NCI-H1417 (cell line): ENCODE measurements around the gene CCNY.
A peak's percentile ranks its signal among the peaks of the same experiment; 100 is the strongest.

ENCODE experiments used
- DNase-seq, 3 experiments: peaks; one replicate each; lab custom pipeline; 2025; lab: John Stamatoyannopoulos, UW

CCNY gene

DNA sequence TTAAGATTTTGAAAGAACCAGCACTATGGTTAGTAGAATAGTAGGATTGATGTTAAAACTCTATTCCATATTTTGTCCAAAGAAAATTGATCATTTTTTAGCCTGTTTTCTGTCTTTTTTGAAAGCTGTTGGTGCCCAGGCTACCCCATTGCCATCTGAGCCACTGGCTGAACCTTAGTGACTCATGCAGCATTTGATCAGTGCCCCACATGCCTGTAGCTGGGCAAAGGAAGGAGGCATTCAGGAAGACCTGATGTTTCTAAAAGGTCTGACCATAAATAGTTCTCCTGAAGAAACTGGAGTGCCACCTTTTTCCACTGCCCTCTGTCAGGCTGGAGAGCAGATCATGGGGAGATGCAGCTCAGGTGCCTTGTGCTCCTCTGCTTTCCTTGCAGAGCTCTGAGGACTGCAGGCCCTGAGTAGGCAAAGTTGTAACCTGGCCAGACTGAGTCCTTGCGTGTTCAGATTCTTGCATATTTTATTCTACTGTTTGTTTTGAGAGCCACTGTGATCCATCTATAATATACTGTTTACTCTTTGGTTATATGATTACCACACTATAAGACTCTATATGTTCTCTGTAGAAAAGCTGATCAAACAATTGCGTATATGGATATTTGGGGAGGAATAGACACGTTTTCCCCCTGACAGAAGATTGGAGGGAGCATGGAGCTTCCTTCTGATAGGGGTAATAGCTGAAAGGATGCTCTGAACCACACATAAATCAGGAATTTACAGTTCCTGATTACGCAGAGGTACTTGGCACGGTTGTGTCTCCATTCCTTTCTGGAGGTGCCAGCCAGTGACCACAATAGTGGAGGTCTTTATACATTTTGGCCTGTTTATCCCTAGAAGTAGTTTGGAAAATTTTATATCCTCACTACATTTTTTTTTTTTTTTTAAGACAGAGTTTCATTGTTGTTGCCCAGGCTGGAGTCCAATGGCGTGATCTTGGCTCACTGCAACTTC, 219.9 kb downstream of the CCNY start:
- no peak for DNase-seq

DNA sequence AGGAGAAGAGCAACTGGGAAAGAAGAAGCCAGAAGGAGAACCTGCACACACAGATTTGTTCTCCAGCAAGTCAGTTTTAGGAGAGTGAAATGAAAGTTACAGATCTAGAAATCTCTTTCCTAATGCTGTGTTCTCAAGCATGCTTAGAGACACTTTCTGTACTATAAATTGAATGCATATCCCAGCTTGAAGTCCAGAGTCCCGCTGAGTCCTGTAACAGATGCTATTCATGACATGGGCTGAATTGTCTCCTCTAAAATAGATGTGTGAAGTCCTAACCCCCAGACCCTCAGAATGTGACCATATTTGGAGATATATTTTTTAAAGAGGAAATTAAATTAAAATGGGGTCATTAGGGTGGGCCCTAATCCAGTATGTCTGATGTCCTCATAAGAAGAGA, 222.0 kb downstream of the CCNY start:
- no peak for DNase-seq

DNA sequence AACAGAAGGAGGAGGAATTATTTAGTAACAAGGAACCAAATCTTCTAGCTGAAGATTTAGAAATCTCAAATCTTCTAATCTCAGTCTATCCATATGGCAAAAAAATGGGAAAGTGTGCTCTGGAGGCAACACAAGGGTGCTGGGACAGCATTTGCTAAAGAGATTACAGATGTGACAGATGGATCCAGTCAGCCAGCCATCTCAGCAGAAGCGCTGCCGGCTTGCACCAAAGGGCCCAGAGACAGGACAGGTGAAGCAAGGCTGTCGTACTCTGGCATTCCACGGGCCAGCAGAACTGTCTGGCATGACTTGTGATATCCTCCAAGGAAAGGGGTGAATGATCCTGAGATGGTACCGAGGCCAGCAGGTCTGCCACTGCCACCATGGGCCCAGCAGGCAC, 223.1 kb downstream of the CCNY start:
- DNase-seq: no peak

DNA sequence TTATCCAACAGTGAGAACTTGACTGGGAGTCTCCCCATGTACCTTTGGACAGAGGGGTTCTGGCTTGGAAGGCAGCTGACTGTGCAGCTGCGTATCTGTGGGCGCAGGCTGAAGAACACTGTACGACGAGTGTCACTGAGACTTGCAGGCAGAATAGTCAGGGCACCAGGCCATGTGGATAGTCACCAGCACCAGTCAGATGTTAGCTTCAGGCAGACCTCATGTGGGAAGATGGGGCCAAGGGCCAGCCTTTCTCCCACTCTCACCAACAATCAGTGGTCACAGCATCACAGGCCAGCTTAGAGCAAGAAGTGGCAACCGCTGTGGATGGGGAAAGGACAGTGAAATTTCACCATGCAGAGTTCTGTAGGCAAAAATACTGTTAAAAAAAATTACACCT, 225.4 kb downstream of the CCNY start:
- DNase-seq: no peak

DNA sequence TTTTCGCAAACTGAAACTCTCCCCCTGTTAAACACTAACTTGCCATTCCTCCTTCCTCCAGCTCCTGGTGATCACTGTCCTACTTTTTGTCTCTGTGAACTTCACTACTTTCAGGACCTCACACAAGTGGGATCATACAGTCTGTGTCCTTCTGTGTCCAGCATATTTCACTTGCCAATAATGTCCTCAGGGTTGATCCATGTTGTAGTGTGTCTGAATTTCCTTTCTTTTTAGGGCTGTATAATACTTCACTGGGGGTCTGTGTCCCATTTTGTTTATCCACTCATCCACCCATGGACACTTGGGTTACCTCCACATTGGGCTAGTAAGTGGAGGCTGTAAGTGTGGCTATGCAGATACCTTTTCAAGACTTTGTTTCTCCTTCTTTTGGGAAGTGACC, 226.1 kb downstream of the CCNY start:
- DNase-seq: no peak

DNA sequence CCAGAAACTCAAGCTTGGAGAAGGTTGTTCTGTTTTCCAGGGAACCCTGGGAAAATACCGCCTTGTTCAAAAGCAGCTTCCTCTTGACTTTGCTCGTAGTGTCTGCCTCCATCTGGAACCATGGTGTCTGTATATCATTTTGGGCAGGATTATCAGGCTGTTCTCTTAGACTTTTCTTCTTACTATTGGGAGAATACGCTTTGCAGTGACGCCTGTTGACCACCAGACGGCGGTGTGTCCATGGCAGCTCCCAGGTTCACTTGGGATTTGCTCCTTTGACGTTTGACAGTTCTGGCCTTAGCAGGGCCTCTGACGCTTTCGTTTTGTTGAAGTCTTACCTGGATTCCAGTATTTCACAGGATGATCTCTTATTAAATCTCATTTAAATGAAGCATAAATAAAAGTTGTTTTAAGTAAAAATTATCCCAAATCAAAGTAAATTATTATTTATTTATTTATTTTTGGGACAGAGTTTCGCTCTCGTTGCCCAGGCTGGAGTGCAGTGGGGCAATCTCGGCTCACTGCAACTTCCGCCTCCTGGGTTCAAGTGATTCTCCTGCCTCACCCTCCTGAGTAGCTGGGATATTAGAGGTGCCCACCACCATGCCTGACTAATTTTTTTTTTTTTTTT, 227.1 kb downstream of the CCNY start:
- DNase-seq: peak; percentile 2 to 57 (median 41)

DNA sequence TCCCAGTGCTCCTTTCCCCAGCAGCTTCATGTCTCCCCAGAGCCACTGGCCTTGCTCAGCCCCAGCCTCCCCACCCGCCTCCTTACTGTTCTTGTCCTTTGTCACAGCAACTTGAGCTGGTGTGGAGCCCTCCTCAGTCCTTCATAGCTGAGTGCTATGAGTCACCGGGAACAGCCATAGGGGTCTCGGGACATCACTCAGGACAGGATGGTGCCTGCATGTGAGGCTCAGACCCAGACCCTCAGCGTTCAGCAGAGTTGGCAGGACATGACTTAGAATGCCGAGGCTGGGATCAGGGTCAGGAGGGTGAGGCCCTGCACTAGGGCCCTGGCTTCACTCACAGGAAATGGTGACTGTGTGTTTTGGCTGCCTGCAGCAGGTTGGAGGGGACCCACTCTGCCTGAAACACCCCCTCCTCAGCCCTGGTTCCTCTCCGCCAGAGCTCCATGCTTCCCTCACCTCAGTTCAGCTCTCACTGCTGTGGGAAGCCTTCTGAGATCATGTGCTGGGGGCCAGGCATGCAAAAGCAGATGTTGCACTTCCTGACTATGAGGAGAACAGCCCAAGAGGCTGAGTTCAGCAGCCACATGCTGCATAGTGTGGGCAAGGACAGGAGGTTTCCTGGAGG, 228.1 kb downstream of the CCNY start:
- no peak for DNase-seq

DNA sequence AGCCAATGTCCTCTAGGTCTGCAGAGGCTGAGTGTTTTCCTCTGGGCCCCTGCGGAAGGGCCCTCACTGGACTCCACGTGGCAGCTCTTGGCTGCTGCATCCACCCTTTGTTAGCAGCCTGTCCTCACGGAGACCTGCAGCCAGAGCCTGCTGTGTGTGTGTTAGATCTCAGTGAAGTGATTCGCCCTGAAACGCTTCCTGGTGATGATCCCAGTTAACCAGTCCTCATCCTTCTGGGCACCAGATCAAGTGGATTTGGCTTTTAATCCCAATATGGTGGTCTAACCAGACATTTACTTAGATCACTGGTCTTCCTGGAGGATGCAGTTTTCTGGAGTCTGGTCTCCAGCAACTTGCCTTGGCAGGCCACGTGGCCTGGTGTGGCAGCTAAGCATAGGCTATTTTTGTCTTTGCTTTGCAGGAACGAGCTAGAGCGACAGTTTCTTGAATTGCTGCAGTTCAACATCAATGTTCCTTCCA, 229.3 kb downstream of the CCNY start:
- DNase-seq: no peak

DNA sequence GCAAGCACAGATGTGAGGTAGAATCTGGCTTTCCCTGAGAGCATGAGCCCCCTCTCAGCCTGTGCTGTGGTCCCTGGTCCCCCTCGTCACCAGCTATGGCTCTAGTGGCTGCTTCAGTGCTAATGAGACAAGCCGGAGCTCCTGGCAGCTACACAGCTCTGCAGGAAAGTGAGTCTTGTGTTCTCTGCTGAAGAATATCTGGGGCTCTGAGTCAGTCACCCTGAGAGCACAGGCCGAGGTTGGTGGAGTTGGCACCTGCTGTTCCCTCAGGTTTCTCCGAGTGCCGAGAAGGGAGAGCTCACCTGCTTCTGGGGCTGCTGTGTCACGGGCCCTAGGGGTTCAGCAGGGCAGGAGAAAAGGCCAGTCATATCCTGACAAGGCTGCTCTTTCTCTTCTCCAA, 231.6 kb downstream of the CCNY start:
- DNase-seq: no peak

DNA sequence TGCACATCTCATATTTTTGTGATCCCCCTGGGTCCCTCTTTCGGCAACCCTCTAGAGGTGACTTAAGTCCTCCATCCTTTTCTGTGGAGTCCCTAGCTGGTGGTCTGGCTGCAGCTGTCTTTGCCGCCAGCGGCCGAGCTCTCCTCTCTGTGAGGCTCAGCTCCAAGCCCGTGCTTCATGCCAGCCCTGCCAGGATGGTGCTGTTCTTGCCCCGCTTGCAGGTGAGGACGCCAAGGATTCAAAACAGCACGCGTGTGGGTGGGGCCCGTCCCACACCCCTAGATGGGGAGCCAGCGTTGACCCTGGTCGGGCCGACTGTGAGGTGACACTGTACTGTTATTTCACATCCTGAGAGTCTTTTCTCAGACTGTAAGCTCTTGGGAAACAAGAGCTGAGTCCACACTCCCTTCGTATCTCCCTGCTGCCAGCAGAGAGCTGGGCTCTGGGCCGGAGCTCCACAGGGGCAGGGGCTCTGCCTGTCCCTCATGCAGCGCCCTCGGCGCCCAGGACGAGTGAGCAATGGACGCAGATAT, 232.2 kb downstream of the CCNY start:
- no peak for DNase-seq

DNA sequence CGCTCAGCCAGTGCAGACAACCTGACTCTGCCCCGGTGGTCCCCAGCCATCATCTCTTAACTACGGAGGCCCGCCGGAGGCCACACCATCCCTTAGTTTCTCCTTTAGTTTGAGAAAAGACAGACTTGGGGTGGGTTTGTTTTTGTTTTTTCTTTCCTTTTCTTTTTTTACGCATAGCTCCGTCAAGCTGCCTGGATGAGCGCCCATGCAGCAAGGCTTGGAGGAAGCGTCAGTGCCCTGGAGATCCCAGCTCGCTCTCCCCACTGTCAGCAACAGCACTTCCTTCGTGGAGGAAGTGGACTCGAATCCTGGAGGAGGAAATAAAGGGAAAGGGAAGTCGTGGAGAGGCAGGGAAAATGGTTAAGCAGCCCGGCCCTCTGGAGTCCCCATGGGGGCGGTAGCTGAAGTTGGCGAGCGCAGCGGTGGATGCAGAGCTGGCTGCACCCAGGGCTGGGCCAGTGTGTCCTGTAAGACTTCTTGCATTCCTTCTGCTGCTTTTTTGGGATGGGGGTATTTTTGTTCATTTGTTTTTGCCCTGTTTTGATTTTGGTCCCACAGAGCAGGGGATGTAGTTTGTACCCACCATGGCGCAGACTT, 232.9 kb downstream of the CCNY start:
- DNase-seq: no peak

DNA sequence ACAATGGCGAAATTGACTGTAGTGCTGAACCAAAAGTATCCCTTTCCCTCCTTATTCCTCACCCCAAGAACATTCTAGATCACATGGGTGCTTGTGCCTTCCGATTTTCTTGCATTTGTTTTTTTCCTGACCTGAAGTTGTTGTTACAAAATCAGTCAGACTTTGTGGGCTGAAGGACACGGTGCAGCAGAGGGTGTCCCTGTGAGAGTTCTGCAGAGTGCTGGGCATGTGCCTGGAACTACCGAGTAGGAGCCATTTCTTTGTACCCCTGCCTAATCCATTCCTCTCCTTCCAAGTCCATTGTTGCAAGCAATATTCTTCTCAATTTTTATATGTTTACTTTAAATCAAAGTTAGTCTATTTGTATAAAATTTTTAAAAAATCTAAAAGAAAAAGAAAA, 233.5 kb downstream of the CCNY start:
- no peak for DNase-seq

DNA sequence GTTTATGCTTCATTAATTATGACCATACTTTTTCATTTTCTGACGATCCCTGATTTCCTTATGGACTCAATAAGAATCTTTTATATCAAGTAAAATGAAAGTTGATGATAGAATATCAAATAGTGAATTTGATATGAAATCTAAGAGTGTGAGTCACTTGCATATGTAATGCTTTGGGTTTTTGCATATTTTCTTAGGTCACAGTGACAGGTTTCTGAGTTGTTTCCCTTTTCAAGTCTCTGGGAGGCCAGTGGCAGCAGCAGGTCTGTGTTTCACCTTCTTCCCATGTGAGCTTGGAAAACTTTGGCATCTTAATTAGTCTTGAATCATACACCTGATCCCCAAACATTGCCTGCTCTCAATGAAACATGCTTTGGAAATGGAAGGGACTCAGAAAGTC, 234.1 kb downstream of the CCNY start:
- DNase-seq: no peak

DNA sequence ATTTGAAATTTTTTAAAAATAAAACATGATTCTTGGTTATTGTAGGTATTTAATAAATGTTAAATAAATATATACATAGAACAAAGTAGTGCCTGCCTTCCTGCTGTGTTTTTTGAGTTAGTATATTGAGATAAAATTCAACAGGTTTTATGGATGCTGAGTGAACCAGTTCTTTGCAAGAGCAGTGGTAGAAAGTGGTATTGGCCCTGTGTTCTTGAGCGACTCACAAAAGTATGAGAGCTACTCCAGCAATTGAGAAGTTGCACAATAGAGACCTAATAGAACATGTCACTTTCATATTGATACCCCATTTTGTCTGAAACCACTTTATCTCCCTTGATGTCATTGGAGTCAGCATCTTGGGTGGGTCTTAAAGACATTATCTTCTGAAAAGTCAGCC, 236.3 kb downstream of the CCNY start:
- no peak for DNase-seq

DNA sequence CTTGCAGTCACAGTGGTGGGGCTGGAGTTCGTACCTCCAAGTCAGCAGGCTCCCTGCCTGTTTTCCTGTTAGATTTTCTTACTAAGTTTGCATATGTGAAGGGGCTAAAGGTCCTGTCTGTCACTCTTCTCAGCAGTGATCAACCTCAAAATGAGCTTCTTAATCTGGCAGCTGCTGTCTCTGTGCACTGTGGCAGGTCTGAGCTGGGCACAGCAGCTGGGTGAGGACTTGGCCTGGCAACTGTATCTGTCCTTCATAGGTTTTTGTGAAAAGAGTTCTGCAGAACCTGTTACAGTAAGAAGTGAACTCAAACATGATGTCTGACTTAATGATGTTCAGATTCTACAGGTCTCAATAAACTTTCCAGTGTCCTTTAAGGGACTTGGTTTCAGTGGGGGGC, 237.5 kb downstream of the CCNY start:
- no peak for DNase-seq

DNA sequence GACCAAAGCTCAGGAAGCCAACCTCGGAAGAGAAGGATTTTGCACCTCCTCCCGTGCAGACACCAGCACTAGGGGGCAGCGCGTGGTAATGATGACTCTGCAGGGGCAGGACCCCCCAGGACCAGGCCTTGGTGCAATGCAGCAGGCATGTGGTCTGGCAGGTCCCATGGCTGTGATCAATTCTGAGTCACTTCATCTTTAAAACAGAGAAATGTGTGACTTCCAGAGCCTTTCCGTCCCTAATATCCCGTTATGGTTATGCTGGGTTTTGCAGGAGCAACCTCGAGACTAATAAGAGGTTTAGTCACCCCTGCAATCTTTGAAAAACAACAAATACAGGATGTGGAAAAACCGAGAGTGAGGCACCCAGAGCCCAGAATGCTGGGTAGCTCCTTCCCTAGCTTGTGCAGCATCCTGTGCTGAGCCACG, 238.6 kb downstream of the CCNY start:
- DNase-seq: no peak

DNA sequence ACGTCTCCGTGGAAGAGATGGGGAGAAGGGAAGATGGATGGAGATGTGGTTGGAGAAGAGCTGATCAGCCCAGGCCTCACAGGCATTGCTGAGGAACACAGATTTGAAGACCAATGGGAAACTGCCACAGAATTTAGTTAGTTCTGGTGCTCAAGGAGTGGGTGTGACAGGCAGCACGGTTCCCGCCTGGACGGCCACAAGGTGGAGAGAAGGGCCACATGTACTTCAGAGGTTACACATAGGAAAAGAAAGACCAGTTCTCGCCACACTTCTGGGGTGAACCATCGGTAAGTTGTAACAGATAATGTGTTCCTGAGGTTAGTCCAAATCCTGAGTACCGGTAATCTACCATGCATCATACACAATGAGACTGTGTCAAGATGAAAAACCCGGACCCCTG, 239.3 kb downstream of the CCNY start:
- no peak for DNase-seq

DNA sequence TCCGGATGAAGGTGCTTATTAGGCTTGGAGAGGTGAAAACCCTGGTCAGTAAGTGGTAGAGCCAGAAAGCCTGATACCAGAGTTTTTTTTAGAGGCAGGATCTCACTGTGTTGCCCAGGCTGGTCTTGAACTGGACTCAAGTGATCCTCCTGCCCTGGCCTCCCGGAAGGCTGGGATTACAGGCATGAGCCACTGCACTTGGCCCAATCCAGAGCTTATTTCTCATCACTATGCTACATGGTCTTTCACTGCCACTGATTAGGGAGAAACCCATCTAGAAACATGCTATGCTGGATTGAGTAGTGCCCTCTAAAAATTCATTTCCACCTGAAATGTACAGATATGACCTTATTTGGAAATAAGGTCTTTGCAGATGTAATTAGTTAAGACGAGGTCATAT, 240.4 kb downstream of the CCNY start:
- DNase-seq: no peak

DNA sequence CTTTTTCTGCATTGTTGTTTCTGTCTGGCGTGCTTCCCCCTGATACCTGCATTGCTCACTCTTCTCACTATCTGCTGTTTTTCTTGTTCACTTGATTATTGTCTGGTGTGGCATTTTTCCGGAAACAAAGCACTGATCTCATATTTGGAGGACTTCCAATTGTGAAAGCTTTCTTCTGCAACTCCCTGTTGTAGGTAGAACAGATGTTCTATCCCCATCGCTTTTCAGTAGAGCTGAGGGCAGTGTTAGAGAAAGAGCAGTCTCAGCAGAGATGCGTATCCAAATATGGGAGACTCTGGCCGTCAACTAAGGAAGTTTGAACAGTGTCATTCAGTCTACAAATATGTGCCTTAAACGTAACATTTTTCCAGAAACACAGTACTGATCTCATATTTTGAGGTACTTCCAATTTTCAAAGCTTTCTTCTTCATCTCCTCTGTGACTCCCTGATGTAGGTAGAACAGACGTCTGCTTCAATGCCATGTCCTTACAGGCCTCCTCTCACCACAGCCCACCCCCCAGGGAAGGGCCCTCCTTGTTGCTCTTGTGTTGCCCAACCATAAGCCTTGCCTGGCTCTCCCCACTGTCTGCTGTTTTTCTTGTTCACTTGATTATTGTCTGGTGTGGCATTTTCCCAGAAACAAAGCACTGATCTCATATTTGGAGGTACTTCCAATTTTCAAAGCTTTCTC, 241.8 kb downstream of the CCNY start:
- no peak for DNase-seq

DNA sequence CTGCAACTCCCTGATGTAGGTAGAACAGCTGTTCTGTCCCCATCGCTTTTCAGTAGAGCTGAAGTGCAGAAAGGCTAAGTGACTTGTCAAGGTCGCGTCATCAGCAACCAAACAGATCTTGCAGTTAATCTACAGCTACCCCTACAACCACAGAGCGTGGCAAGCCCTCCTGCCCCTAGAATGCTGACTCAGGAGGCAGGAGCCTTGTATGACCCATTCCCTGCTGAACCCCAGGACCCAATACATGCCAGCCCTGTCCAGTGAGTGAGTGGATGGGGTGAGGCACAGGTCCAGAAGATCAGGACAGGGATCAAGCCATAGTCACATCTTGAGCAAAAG, 242.3 kb downstream of the CCNY start:
- no peak for DNase-seq

DNA sequence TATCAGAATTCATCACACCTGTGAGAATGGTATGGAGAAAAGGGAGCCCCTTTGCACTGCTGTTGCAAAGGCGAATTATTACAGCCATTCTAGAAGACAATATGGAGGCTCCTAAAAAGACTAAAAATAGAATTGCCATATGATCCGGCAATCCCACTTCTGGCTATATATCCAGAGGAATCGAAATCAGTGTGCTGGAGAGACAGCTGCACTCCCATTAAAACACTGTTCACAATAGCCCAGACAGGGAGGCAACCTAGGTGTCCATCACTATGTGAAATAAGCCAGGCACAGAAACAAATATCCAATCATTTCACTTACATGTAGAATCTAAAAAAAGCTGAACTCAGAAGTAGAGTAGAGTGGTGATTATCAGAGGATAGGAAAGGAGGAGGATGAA, 242.8 kb downstream of the CCNY start:
- peak in 1 of 3 experiments; percentile 16 for DNase-seq
